HG03558 (cell line): ENCODE measurements around the gene CD7.

Experiments used
- ATAC-seq: cut with Tn5 transposase; IDR thresholded peaks from one replicate; pipeline ENCODE4 v1.9.1; 2021; ENCODE audit warnings: moderate number of reproducible peaks; ENCODE audit not compliant: unreplicated experiment; ENCODE audit errors: extremely low read depth

The CD7 gene

DNA sequence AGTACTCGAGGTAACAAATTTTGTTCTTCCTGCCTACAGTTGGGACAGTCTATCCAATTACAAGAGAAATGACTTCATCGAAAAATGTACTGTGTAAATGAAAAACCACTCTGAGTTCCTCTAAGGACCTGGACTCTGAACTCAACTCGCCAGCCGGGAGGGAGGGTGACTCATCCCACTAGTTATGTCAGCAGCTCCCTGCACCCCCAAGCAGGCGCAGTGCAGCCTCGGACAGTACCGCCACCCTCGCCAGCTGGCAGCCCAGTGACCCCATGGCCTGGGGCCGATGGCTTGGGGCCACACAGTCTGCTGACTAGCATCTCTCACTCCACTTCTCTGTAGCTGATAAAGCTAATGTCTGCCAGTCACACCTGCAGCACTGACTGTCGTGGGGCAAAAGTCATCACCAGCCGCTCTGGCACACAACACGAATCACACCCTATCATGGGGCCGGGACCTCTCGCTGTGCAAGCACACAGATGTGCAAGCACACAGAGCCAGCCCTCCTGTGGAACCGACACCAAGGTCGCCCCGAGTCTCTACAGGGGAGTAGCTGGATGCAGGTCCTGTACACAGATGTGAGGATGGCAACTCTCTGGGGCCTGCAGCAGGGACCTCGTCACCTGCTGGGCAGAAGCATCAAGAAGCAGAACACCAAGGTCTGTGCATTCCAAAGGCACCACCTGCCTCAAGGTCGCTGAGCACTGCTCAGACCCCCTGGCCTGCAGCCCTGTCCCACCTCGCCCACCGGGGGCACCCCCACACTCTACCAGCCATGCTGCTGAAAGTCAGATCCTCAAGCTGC lies 49.6 kb downstream of the CD7 start:
- ATAC-seq, result no peak

GRCh38 chr17:82266142-82266541 lies 51.3 kb downstream of the CD7 start:
- ATAC-seq, result no peak
